ENCODE results near the gene CSNK1A1. TPM values are rescaled to one million over a fixed set of nuclear protein-coding genes. Genes with fewer than 3 reads are reported as not detected.

The CSNK1A1 gene
- total RNA-seq, 1 donor from 2014 or later = 133 TPM

- Mint-ChIP-seq H3K27ac (no peak overlapping the region), H3K4me3 (no peak overlapping the region), H3K4me1 (no peaks in the 10 kb centered on the region), H3K9me3 (no peaks in the 10 kb centered on the region), H3K27me3 (no peaks in the 10 kb centered on the region), H3K36me3 (ENCODE audit: low read depth) (no peaks in the 10 kb centered on the region)
- CTCF ChIA-PET = no interaction called here
- POLR2A ChIA-PET = no interaction called here
- ATAC-seq (ENCODE audit: low read depth) (no peak), DNase-seq (no peak)
- no peak for TF ChIP-seq CTCF (IDR thresholded peaks at IDR 0.05)
- intact Hi-C loops (cut with micrococcal nuclease) = no loop called here
Measured at GRCh38 chr5:149474198-149474597, 77.0 kb downstream of the CSNK1A1 start.

- DNase-seq = no peak
- CTCF ChIA-PET = no interaction called here
- POLR2A ChIA-PET = no interaction called here
- no peaks in the 10 kb centered on the region for H3K36me3 Mint-ChIP-seq (ENCODE audit: low read depth)
- intact Hi-C loops (cut with micrococcal nuclease) = no loop called here
- no peak for TF ChIP-seq CTCF (IDR thresholded peaks at IDR 0.05)
- no peaks in the 10 kb centered on the region for H3K9me3 Mint-ChIP-seq
- H3K27ac Mint-ChIP-seq = no peak overlapping the region
- ATAC-seq (ENCODE audit: low read depth) = no peak
- no peaks in the 10 kb centered on the region for H3K27me3 Mint-ChIP-seq
- H3K4me3 Mint-ChIP-seq = no peak overlapping the region
- H3K4me1 Mint-ChIP-seq = no peaks in the 10 kb centered on the region
Measured at GRCh38 chr5:149473441-149473840, 77.8 kb downstream of the CSNK1A1 start.

- intact Hi-C loops (cut with micrococcal nuclease) = no loop called here
- no peak for TF ChIP-seq CTCF (IDR thresholded peaks at IDR 0.05)
- no peaks in the 10 kb centered on the region for H3K4me1 Mint-ChIP-seq
- H3K4me3 Mint-ChIP-seq = no peak overlapping the region
- ChIA-PET POLR2A (no interaction called here), CTCF (no interaction called here)
- no peaks in the 10 kb centered on the region for H3K27me3 Mint-ChIP-seq
- H3K27ac Mint-ChIP-seq = no peak overlapping the region
- H3K36me3 Mint-ChIP-seq (ENCODE audit: low read depth) = no peaks in the 10 kb centered on the region
- ATAC-seq (ENCODE audit: low read depth) (no peak), DNase-seq (no peak)
- no peaks in the 10 kb centered on the region for H3K9me3 Mint-ChIP-seq
Measured at GRCh38 chr5:149472399-149472798, 78.8 kb downstream of the CSNK1A1 start.

- Mint-ChIP-seq H3K36me3 (ENCODE audit: low read depth) (no peaks in the 10 kb centered on the region), H3K4me3 (no peak overlapping the region)
Measured at GRCh38 chr5:149471406-149472183, 79.6 kb downstream of the CSNK1A1 start.

GRCh38 chr5:149470942-149471341 lies 80.3 kb downstream of the CSNK1A1 start:
- Mint-ChIP-seq H3K4me1 (no peaks in the 10 kb centered on the region), H3K4me3 (no peak overlapping the region), H3K27ac (no peak overlapping the region), H3K9me3 (no peaks in the 10 kb centered on the region), H3K36me3 (ENCODE audit: low read depth) (no peaks in the 10 kb centered on the region), H3K27me3 (no peaks in the 10 kb centered on the region)
- ATAC-seq (ENCODE audit: low read depth) (no peak), DNase-seq (no peak)
- ChIA-PET CTCF (no interaction called here), POLR2A (no interaction called here)
- intact Hi-C loops (cut with micrococcal nuclease) = no loop called here
- no peak for TF ChIP-seq CTCF (IDR thresholded peaks at IDR 0.05)

More at GRCh38 chr5:149471406-149472183, 79.6 kb downstream of the CSNK1A1 start:
- Mint-ChIP-seq H3K4me1 (no peaks in the 10 kb centered on the region), H3K9me3 (no peaks in the 10 kb centered on the region), H3K27ac (no peak overlapping the region), H3K27me3 (no peaks in the 10 kb centered on the region)
- intact Hi-C loops (cut with micrococcal nuclease) = no loop called here
- DNase-seq = no peak
- POLR2A ChIA-PET = interaction anchor here (0.6 kb wide), 1 partner anchor 223 kb away, joined by 6 read pairs; no protein-coding TSS in a partner anchor
- no peak for TF ChIP-seq CTCF (IDR thresholded peaks at IDR 0.05)
- ATAC-seq (ENCODE audit: low read depth) = no peak
- CTCF ChIA-PET = no interaction called here
